Measurements from ENCODE around the gene SPATA21.

Gene SPATA21

GRCh38 chr1:16421201-16421600, 16.0 kb downstream of the SPATA21 start:
- no peak overlapping the region for H3K4ac ChIP-seq (ENCODE audit: low read length)
- no peak overlapping the region for H2BK12ac ChIP-seq (ENCODE audit: low read length)
- no peak overlapping the region for H2BK15ac ChIP-seq (ENCODE audit: low read length)
- H3K4me3 ChIP-seq (ENCODE audit: low read length in 2 of 2): no peak overlapping the region
- peak overlapping the region; percentile 35 for H3K23ac ChIP-seq (ENCODE audit: low read depth, low read length, poor library complexity)
- no peaks in the 10 kb centered on the region for H3K9me3 ChIP-seq (replicated peaks in 1 of 2; ENCODE audit: control insufficient read depth in 2 of 2, insufficient read depth in 1 of 2, low read depth in 1 of 2, low read length in 2 of 2)
- no peak overlapping the region for H3K4me2 ChIP-seq (ENCODE audit: insufficient read depth, low read length, poor library complexity, severe bottlenecking)
- H2BK5ac ChIP-seq (ENCODE audit: low read length): no peak overlapping the region
- no peak overlapping the region for H2AFZ ChIP-seq (ENCODE audit: low read length)
- H3K36me3 ChIP-seq (replicated peaks in 1 of 2; ENCODE audit: control insufficient read depth in 2 of 2, insufficient read depth in 2 of 2, low read length in 2 of 2): no peaks in the 10 kb centered on the region
- no peak overlapping the region for H3K18ac ChIP-seq (ENCODE audit: low read length)
- DNase-seq (ENCODE audit: low spot score): no peak
- no peak overlapping the region for H2BK120ac ChIP-seq (ENCODE audit: low read depth, low read length)
- H4K8ac ChIP-seq (ENCODE audit: low read depth, low read length): no peak overlapping the region
- no peak overlapping the region for H2AK5ac ChIP-seq (ENCODE audit: low read depth, low read length)
- no peak overlapping the region for H4K91ac ChIP-seq (ENCODE audit: low read depth, low read length, poor library complexity)
- peaks cover 0 to 8% (median 6%) of the 10 kb centered on the region in 3 experiments for H3K27me3 ChIP-seq (ENCODE audit: control insufficient read depth in 3 of 3, insufficient read depth in 3 of 3, low read depth in 1 of 3, low read length in 3 of 3)
- no CpG with 5 or more reads among the region's 7 CpGs for WGBS, 2 donors (ENCODE audit: extremely low coverage in 2 of 2, insufficient read length in 2 of 2, insufficient replicate concordance in 1 of 2)
- no peaks in the 10 kb centered on the region for H3K79me1 ChIP-seq (ENCODE audit: low read depth, low read length)
- H3K9ac ChIP-seq (ENCODE audit: low read depth, low read length, poor library complexity): peak overlapping the region; percentile 38
- H3K27ac ChIP-seq (replicated peaks; ENCODE audit: low read length): no peak overlapping the region
- peaks cover 3 to 4% of the 10 kb centered on the region in 2 donors for H3K4me1 ChIP-seq (ENCODE audit: control insufficient read depth in 2 of 2, insufficient read depth in 1 of 2, low read depth in 1 of 2, low read length in 2 of 2)
- no peak overlapping the region for H3K14ac ChIP-seq (ENCODE audit: low read length)

GRCh38 chr1:16420424-16421118, 16.7 kb downstream of the SPATA21 start:
- H3K9ac ChIP-seq (ENCODE audit: low read depth, low read length, poor library complexity): peak overlapping the region; percentile 24
- no CpG with 5 or more reads among the region's 9 CpGs for WGBS, 2 donors (ENCODE audit: extremely low coverage in 2 of 2, insufficient read length in 2 of 2, insufficient replicate concordance in 1 of 2)
- peaks cover 3 to 4% of the 10 kb centered on the region in 2 donors for H3K4me1 ChIP-seq (ENCODE audit: control insufficient read depth in 2 of 2, insufficient read depth in 1 of 2, low read depth in 1 of 2, low read length in 2 of 2)
- H3K27me3 ChIP-seq (ENCODE audit: control insufficient read depth in 3 of 3, insufficient read depth in 3 of 3, low read depth in 1 of 3, low read length in 3 of 3): peaks cover 0 to 8% (median 6%) of the 10 kb centered on the region in 3 experiments
- no peak overlapping the region for H4K8ac ChIP-seq (ENCODE audit: low read depth, low read length)
- H2AFZ ChIP-seq (ENCODE audit: low read length): peak overlapping the region; percentile 47
- no peak overlapping the region for H3K14ac ChIP-seq (ENCODE audit: low read length)
- H3K4me3 ChIP-seq (ENCODE audit: low read length in 2 of 2): no peak overlapping the region
- H3K18ac ChIP-seq (ENCODE audit: low read length): no peak overlapping the region
- no peak for DNase-seq (ENCODE audit: low spot score)
- no peak overlapping the region for H3K27ac ChIP-seq (replicated peaks; ENCODE audit: low read length)
- H3K4ac ChIP-seq (ENCODE audit: low read length): no peak overlapping the region
- no peaks in the 10 kb centered on the region for H3K79me1 ChIP-seq (ENCODE audit: low read depth, low read length)
- H2AK5ac ChIP-seq (ENCODE audit: low read depth, low read length): no peak overlapping the region
- H2BK5ac ChIP-seq (ENCODE audit: low read length): no peak overlapping the region
- no peak overlapping the region for H4K91ac ChIP-seq (ENCODE audit: low read depth, low read length, poor library complexity)
- no peak overlapping the region for H2BK120ac ChIP-seq (ENCODE audit: low read depth, low read length)
- no peak overlapping the region for H3K4me2 ChIP-seq (ENCODE audit: insufficient read depth, low read length, poor library complexity, severe bottlenecking)
- H2BK12ac ChIP-seq (ENCODE audit: low read length): no peak overlapping the region
- H3K23ac ChIP-seq (ENCODE audit: low read depth, low read length, poor library complexity): no peak overlapping the region
- no peaks in the 10 kb centered on the region for H3K36me3 ChIP-seq (replicated peaks in 1 of 2; ENCODE audit: control insufficient read depth in 2 of 2, insufficient read depth in 2 of 2, low read length in 2 of 2)
- no peaks in the 10 kb centered on the region for H3K9me3 ChIP-seq (replicated peaks in 1 of 2; ENCODE audit: control insufficient read depth in 2 of 2, insufficient read depth in 1 of 2, low read depth in 1 of 2, low read length in 2 of 2)
- H2BK15ac ChIP-seq (ENCODE audit: low read length): no peak overlapping the region

GRCh38 chr1:16418823-16419425, 18.3 kb downstream of the SPATA21 start:
- DNase-seq (ENCODE audit: low spot score): no peak
- no peak overlapping the region for H3K9ac ChIP-seq (ENCODE audit: low read depth, low read length, poor library complexity)
- H2BK120ac ChIP-seq (ENCODE audit: low read depth, low read length): no peak overlapping the region
- H2BK12ac ChIP-seq (ENCODE audit: low read length): no peak overlapping the region
- no peak overlapping the region for H2BK15ac ChIP-seq (ENCODE audit: low read length)
- no peak overlapping the region for H3K14ac ChIP-seq (ENCODE audit: low read length)
- H3K4me3 ChIP-seq (ENCODE audit: low read length in 2 of 2): no peak overlapping the region
- H3K4me2 ChIP-seq (ENCODE audit: insufficient read depth, low read length, poor library complexity, severe bottlenecking): no peak overlapping the region
- H3K9me3 ChIP-seq (replicated peaks in 1 of 2; ENCODE audit: control insufficient read depth in 2 of 2, insufficient read depth in 1 of 2, low read depth in 1 of 2, low read length in 2 of 2): no peaks in the 10 kb centered on the region
- H3K18ac ChIP-seq (ENCODE audit: low read length): no peak overlapping the region
- no peak overlapping the region for H4K8ac ChIP-seq (ENCODE audit: low read depth, low read length)
- H3K36me3 ChIP-seq (replicated peaks in 1 of 2; ENCODE audit: control insufficient read depth in 2 of 2, insufficient read depth in 2 of 2, low read length in 2 of 2): no peaks in the 10 kb centered on the region
- H4K91ac ChIP-seq (ENCODE audit: low read depth, low read length, poor library complexity): no peak overlapping the region
- no peak overlapping the region for H3K4ac ChIP-seq (ENCODE audit: low read length)
- H3K79me1 ChIP-seq (ENCODE audit: low read depth, low read length): no peaks in the 10 kb centered on the region
- no CpG with 5 or more reads among the region's 7 CpGs for WGBS, 2 donors (ENCODE audit: extremely low coverage in 2 of 2, insufficient read length in 2 of 2, insufficient replicate concordance in 1 of 2)
- H2BK5ac ChIP-seq (ENCODE audit: low read length): no peak overlapping the region
- H3K23ac ChIP-seq (ENCODE audit: low read depth, low read length, poor library complexity): no peak overlapping the region
- H3K27me3 ChIP-seq (ENCODE audit: control insufficient read depth in 3 of 3, insufficient read depth in 3 of 3, low read depth in 1 of 3, low read length in 3 of 3): peaks cover 0 to 6% (median 4%) of the 10 kb centered on the region in 3 experiments
- peaks cover 2 to 3% of the 10 kb centered on the region in 2 donors for H3K4me1 ChIP-seq (ENCODE audit: control insufficient read depth in 2 of 2, insufficient read depth in 1 of 2, low read depth in 1 of 2, low read length in 2 of 2)
- H2AK5ac ChIP-seq (ENCODE audit: low read depth, low read length): no peak overlapping the region
- no peak overlapping the region for H2AFZ ChIP-seq (ENCODE audit: low read length)
- H3K27ac ChIP-seq (replicated peaks; ENCODE audit: low read length): no peak overlapping the region

- Histone ChIP-seq H2BK120ac (ENCODE audit: low read depth, low read length) (no peak overlapping the region), H3K9ac (ENCODE audit: low read depth, low read length, poor library complexity) (no peak overlapping the region), H3K4me3 (ENCODE audit: low read length in 2 of 2) (no peak overlapping the region), H2BK12ac (ENCODE audit: low read length) (no peak overlapping the region), H2BK5ac (ENCODE audit: low read length) (no peak overlapping the region), H3K9me3 (replicated peaks in 1 of 2; ENCODE audit: control insufficient read depth in 2 of 2, insufficient read depth in 1 of 2, low read depth in 1 of 2, low read length in 2 of 2) (no peaks in the 10 kb centered on the region), H2AK5ac (ENCODE audit: low read depth, low read length) (no peak overlapping the region), H2BK15ac (ENCODE audit: low read length) (no peak overlapping the region), H4K8ac (ENCODE audit: low read depth, low read length) (no peak overlapping the region), H3K23ac (ENCODE audit: low read depth, low read length, poor library complexity) (no peak overlapping the region), H2AFZ (ENCODE audit: low read length) (no peak overlapping the region), H3K4ac (ENCODE audit: low read length) (no peak overlapping the region), H3K36me3 (replicated peaks in 1 of 2; ENCODE audit: control insufficient read depth in 2 of 2, insufficient read depth in 2 of 2, low read length in 2 of 2) (no peaks in the 10 kb centered on the region), H3K4me2 (ENCODE audit: insufficient read depth, low read length, poor library complexity, severe bottlenecking) (no peak overlapping the region), H3K79me1 (ENCODE audit: low read depth, low read length) (no peaks in the 10 kb centered on the region), H3K18ac (ENCODE audit: low read length) (no peak overlapping the region), H3K14ac (ENCODE audit: low read length) (no peak overlapping the region), H3K27me3 (ENCODE audit: control insufficient read depth in 3 of 3, insufficient read depth in 3 of 3, low read depth in 1 of 3, low read length in 3 of 3) (peaks cover 0 to 6% (median 0%) of the 10 kb centered on the region in 3 experiments), H3K27ac (replicated peaks; ENCODE audit: low read length) (no peak overlapping the region), H4K91ac (ENCODE audit: low read depth, low read length, poor library complexity) (no peak overlapping the region), H3K4me1 (ENCODE audit: control insufficient read depth in 2 of 2, insufficient read depth in 1 of 2, low read depth in 1 of 2, low read length in 2 of 2) (no peaks in the 10 kb centered on the region)
- DNase-seq (ENCODE audit: low spot score): no peak
- no CpG with 5 or more reads among the region's 3 CpGs for whole genome bisulfite sequencing, 2 donors (ENCODE audit: extremely low coverage in 2 of 2, insufficient read length in 2 of 2, insufficient replicate concordance in 1 of 2)
These were observed 24.0 kb downstream of the SPATA21 start for GRCh38 chr1:16413191-16413590.

All from neuronal stem cell (in vitro differentiated cells).